ENCODE data around the gene PCDHGA12.
"Not testable (repeated sequence)": the region's sequence is repeated elsewhere in the genome, so short reads cannot be mapped to it uniquely, and the experiment has no call there.

The PCDHGA12 gene

DNA sequence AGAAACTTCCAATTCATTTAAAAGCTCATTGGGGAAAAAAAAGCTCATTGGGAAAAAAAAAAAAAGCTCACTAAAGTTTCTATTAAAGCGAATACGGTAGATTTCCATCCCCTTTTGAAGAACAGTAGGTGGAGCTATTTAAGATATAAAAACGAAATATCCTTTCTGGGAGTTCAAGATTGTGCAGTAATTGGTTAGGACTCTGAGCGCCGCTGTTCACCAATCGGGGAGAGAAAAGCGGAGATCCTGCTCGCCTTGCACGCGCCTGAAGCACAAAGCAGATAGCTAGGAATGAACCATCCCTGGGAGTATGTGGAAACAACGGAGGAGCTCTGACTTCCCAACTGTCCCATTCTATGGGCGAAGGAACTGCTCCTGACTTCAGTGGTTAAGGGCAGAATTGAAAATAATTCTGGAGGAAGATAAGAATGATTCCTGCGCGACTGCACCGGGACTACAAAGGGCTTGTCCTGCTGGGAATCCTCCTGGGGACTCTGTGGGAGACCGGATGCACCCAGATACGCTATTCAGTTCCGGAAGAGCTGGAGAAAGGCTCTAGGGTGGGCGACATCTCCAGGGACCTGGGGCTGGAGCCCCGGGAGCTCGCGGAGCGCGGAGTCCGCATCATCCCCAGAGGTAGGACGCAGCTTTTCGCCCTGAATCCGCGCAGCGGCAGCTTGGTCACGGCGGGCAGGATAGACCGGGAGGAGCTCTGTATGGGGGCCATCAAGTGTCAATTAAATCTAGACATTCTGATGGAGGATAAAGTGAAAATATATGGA lies at the start of gene PCDHGA12:
TSS of gene PCDHGA12 (plus strand) at position 176 of the 782 bp plus-strand sequence. CDS start at position 429, 253 bp downstream.
- no peak within 1 kb of the TSS for H3K4me3 ChIP-seq (ENCODE audit: low read depth, low read length)

DNA sequence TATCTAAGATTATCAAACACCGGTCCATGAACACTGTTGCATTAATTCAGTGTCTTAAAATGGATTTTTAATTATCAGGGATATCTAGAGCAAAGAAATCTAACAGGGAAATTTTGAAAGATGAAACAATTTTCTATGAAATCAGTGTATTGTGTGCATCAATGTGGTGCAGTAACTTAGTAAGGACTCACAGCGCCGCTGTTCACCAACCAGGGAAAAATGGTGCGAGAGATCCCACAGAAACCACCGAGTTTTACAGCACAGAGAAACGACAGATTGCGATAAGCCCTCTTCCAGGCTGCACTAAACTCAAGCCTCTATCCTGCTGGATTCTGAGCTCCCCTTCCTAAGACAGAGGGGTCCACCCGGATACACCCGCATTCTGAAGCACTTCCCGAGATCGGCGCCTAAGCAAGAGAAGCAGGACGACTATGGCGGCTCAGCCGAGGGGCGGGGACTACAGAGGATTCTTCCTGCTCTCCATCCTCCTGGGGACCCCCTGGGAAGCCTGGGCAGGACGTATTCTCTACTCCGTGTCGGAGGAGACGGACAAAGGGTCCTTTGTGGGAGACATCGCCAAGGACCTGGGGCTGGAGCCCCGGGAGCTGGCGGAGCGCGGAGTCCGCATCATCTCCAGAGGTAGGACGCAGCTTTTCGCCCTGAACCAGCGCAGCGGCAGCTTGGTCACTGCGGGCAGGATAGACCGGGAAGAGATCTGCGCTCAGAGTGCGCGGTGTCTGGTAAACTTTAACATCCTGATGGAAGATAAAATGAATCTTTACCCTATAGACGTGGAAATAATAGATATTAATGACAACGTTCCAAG lies 47.6 kb upstream of the PCDHGA12 start, which contains the start of gene PCDHGA7:
TSS of gene PCDHGA7 (plus strand) at position 274 of the 826 bp plus-strand sequence. CDS start at position 432, 158 bp downstream.
- no peak within 1 kb of the TSS for H3K4me3 ChIP-seq (ENCODE audit: low read depth, low read length)

DNA sequence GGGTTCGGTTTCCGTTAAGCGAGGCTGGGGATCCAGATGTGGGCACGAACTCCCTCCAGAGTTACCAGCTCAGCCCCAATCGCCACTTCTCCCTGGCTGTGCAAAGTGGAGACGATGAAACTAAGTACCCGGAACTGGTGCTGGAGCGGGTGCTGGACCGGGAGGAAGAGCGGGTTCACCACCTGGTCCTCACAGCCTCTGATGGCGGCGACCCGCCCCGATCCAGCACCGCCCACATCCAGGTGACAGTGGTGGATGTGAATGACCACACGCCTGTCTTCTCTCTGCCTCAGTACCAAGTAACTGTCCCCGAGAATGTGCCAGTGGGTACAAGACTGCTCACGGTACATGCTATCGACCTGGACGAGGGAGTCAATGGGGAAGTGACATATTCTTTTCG lies 47.0 kb upstream of the PCDHGA12 start:
- no peak overlapping the region for H3K4me3 ChIP-seq (ENCODE audit: low read depth, low read length)

DNA sequence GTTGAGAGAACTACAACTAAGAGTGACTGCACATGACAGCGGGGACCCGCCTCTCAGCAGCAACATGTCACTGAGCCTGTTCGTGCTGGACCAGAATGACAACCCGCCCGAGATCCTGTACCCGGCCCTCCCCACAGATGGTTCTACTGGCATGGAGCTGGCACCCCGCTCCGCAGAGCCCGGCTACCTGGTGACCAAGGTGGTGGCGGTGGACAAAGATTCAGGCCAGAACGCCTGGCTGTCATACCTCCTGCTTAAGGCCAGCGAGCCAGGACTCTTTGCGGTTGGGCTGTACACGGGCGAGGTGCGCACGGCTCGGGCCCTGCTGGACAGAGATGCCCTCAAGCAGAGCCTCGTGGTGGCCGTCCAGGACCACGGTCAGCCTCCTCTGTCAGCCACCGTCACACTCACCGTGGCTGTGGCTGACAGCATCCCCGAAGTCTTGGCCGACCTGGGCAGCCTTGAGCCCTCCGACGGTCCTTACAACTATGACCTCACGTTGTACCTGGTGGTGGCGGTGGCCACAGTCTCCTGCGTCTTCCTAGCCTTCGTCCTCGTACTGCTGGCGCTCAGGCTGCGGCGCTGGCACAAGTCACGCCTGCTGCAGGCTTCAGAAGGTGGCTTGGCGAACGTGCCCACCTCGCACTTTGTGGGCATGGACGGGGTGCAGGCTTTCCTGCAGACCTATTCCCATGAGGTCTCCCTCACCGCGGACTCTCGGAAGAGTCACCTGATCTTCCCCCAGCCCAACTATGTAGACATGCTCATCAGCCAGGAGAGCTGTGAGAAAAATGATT lies 45.6 kb upstream of the PCDHGA12 start:
- no peak overlapping the region for H3K4me3 ChIP-seq (ENCODE audit: low read depth, low read length)

DNA sequence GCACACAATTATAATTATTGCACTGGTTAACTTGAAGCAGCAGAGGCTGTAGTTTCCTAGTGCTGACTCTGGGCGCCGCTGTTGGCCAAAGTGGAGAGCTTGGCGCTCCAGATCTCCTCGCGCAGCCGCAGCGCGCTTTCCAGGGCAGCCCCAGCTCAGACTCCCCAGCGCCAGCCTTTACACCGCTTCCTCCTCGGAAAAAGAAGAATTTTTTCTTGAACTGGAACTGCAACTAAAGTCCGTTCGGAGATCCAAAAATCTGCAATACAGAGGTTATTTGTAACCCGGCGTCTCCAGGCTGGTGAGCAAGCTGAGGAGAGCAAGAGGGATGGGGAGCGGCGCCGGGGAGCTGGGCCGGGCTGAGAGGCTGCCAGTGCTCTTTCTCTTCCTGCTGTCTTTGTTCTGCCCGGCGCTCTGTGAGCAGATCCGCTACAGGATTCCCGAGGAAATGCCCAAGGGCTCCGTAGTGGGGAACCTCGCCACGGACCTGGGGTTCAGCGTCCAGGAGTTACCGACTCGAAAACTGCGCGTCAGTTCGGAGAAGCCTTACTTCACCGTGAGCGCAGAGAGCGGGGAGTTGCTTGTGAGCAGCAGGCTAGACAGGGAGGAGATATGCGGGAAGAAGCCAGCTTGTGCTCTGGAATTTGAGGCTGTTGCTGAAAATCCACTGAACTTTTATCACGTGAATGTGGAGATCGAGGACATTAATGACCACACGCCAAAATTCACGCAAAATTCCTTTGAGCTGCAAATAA lies 42.6 kb upstream of the PCDHGA12 start, which contains the start of gene PCDHGB4:
TSS of gene PCDHGB4 (plus strand) at position 142 of the 755 bp plus-strand sequence. CDS start at position 329, 187 bp downstream.
- peak within 1 kb of the TSS; percentile 25 for H3K4me3 ChIP-seq (ENCODE audit: low read depth, low read length)

DNA sequence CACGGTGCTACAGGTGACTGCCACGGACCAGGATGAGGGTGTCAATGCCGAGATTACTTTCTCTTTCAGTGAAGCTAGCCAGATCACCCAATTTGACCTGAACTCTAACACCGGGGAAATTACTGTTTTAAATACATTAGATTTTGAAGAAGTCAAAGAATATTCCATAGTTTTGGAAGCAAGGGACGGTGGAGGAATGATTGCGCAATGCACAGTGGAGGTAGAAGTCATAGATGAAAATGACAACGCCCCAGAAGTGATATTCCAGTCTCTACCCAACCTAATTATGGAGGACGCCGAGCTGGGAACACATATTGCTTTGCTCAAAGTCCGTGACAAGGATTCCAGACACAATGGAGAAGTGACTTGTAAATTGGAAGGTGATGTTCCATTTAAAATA lies 41.6 kb upstream of the PCDHGA12 start:
- H3K4me3 ChIP-seq (ENCODE audit: low read depth, low read length): no peak overlapping the region

DNA sequence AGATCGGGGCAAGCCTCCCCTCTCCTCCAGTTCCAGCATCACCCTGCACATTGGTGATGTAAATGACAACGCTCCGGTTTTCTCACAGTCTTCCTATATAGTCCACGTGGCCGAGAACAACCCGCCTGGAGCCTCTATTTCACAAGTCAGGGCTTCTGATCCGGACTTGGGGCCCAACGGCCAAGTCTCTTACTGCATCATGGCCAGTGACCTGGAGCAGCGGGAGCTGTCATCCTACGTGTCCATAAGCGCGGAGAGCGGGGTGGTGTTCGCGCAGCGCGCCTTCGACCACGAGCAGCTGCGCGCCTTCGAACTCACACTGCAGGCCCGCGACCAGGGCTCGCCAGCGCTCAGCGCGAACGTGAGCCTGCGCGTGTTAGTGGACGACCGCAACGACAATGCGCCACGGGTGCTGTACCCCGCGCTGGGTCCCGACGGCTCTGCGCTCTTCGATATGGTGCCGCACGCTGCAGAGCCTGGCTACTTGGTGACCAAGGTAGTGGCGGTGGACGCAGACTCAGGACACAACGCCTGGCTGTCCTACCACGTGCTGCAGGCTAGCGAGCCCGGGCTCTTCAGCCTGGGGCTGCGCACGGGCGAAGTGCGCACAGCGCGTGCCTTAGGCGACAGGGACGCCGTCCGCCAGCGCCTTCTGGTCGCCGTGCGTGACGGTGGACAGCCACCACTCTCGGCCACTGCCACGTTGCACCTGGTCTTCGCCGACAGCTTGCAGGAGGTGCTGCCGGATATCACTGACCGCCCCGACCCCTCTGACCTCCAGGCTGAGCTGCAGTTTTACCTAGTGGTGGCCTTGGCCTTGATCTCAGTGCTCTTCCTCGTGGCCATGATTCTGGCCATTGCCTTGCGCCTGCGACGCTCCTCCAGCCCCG lies 40.9 kb upstream of the PCDHGA12 start:
- H3K4me3 ChIP-seq (ENCODE audit: low read depth, low read length): no peak overlapping the region

DNA sequence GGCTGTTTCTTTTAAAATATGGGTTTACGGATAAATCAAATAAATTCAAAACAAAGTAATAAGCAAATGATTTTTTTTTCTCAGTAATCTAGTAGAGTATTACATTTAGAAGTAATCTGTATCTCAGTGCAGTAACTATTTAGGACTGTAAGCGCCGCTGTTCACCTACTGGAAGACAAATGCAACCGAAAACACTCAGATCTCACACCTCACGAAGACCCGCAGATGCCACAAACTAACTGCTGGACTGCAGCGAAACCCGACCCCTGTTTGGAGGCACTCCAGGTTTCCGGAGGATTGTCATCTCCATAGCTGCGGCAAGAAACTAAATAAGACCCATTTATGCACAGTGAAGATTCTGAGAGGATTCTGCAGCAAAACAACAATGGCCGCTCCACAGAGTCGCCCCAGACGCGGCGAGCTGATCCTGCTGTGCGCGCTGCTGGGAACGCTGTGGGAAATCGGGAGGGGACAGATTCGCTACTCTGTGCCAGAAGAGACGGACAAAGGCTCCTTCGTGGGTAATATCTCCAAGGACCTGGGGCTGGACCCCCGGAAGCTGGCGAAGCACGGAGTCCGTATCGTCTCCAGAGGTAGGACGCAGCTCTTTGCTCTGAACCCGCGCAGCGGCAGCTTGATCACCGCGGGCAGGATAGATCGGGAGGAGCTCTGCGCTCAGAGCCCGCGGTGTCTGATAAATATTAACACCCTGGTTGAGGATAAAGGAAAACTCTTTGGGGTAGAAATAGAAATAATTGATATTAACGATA lies 37.7 kb upstream of the PCDHGA12 start, which contains the start of gene PCDHGA8:
TSS of gene PCDHGA8 (plus strand) at position 205 of the 770 bp plus-strand sequence. CDS start at position 386, 181 bp downstream.
- H3K4me3 ChIP-seq (ENCODE audit: low read depth, low read length): no peak within 1 kb of the TSS

DNA sequence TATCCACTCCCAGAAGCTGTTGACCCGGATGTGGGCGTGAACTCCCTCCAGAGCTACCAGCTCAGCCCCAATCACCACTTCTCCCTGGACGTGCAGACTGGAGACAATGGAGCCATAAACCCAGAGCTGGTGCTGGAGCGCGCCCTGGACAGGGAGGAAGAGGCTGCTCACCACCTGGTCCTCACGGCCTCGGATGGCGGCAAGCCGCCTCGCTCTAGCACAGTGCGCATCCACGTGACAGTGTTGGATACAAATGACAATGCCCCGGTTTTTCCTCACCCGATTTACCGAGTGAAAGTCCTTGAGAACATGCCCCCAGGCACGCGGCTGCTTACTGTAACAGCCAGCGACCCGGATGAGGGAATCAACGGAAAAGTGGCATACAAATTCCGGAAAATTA lies 37.0 kb upstream of the PCDHGA12 start:
- H3K4me3 ChIP-seq (ENCODE audit: low read depth, low read length): no peak overlapping the region

DNA sequence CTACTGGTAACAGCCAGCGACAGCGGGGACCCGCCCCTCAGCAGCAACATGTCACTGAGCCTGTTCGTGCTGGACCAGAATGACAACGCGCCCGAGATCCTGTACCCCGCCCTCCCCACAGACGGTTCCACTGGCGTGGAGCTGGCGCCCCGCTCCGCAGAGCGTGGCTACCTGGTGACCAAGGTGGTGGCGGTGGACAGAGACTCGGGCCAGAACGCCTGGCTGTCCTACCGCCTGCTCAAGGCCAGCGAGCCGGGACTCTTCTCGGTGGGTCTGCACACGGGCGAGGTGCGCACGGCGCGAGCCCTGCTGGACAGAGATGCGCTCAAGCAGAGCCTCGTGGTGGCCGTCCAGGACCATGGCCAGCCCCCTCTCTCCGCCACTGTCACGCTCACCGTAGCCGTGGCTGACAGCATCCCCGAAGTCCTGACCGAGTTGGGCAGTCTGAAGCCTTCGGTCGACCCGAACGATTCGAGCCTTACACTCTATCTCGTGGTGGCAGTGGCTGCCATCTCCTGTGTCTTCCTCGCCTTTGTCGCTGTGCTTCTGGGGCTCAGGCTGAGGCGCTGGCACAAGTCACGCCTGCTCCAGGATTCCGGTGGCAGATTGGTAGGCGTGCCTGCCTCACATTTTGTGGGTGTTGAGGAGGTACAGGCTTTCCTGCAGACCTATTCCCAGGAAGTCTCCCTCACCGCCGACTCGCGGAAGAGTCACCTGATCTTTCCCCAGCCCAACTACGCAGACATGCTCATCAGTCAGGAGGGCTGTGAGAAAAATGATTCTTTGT lies 35.7 kb upstream of the PCDHGA12 start:
- not testable (repeated sequence) for H3K4me3 ChIP-seq (ENCODE audit: low read depth, low read length)

DNA sequence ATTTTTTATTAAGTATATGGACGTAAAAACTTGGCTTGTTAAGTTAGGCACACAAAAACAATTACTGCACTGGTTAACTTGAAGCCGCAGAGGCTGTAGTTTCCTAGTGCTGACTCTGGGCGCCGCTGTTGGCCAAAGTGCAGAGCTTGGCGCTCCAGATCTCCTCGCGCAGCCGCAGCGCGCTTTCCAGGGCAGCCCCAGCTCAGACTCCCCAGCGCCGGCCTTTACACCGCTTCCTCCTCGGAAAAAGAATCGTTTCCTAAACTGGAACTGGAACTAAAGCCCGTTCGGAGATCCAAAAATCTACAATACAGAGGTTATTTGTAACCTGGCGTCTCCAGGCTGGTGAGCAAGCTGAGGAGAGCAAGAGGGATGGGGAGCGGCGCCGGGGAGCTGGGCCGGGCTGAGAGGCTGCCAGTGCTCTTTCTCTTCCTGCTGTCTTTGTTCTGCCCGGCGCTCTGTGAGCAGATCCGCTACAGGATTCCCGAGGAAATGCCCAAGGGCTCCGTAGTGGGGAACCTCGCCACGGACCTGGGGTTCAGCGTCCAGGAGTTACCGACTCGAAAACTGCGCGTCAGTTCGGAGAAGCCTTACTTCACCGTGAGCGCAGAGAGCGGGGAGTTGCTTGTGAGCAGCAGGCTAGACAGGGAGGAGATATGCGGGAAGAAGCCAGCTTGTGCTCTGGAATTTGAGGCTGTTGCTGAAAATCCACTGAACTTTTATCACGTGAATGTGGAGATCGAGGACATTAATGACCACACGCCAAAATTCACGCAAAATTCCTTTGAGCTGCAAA lies 32.4 kb upstream of the PCDHGA12 start, which contains the start of gene PCDHGB5:
TSS of gene PCDHGB5 (plus strand) at position 192 of the 796 bp plus-strand sequence. CDS start at position 373, 181 bp downstream.
- not testable (repeated sequence) for H3K4me3 ChIP-seq (ENCODE audit: low read depth, low read length)

DNA sequence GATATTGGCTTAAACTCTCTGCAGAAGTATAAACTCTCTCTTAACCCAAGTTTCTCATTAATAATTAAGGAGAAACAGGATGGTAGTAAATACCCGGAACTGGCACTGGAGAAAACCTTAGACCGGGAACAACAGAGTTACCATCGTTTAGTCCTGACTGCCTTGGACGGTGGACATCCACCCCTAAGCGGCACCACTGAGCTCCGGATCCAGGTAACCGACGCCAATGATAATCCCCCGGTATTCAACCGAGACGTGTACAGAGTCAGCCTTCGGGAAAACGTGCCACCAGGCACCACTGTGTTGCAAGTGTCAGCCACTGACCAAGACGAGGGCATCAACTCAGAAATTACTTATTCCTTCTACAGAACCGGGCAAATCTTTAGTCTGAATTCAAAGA lies 31.7 kb upstream of the PCDHGA12 start:
- H3K4me3 ChIP-seq (ENCODE audit: low read depth, low read length): no peak overlapping the region

DNA sequence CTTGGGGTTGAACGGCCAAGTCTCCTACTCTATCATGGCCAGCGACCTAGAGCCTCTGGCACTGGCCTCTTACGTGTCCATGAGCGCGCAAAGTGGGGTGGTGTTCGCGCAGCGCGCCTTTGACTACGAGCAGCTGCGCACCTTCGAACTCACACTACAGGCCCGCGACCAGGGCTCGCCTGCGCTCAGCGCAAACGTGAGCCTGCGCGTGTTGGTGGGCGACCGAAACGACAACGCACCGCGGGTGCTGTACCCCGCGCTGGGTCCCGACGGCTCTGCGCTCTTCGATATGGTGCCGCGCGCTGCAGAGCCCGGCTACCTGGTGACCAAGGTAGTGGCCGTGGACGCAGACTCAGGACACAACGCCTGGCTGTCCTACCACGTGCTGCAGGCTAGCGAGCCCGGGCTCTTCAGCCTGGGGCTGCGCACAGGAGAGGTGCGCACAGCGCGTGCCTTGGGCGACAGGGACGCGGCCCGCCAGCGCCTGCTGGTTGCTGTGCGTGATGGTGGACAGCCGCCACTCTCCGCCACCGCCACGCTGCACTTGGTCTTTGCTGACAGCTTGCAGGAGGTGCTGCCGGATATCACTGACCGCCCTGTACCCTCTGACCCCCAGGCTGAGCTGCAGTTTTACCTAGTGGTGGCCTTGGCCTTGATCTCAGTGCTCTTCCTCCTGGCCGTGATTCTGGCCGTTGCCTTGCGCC lies 30.6 kb upstream of the PCDHGA12 start:
- H3K4me3 ChIP-seq (ENCODE audit: low read depth, low read length): no peak overlapping the region

DNA sequence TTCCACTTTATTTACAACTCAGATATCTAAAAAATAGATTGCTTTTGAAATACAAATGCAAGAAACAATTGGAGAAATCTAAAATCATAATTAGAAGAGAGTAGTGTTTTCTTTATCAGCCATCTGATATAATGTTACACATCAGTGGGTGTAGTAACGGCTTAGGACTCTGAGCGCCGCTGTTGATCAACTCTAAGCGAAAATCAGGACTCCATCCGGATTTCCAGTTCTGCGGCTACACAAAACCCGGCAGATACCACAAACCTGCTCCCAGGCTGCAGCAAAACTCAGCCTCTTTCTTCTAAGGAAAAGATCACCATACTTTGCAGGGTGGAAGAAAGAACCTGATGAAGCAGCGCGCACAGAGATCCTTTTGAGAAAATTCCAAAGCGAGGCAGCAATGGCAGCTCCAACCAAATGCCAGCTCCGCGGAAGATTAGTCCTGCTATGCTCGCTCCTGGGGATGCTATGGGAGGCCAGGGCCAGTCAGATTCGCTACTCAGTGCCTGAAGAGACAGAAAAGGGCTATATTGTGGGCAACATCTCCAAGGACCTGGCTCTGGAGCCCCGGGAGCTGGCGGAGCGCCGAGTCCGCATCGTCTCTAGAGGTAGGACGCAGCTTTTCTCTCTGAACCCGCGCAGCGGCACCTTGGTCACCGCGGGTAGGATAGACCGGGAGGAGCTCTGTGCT lies 27.6 kb upstream of the PCDHGA12 start, which contains the start of gene PCDHGA9:
TSS of gene PCDHGA9 (plus strand) at position 226 of the 691 bp plus-strand sequence. CDS start at position 401, 175 bp downstream.
- H3K4me3 ChIP-seq (ENCODE audit: low read depth, low read length): no peak within 1 kb of the TSS

DNA sequence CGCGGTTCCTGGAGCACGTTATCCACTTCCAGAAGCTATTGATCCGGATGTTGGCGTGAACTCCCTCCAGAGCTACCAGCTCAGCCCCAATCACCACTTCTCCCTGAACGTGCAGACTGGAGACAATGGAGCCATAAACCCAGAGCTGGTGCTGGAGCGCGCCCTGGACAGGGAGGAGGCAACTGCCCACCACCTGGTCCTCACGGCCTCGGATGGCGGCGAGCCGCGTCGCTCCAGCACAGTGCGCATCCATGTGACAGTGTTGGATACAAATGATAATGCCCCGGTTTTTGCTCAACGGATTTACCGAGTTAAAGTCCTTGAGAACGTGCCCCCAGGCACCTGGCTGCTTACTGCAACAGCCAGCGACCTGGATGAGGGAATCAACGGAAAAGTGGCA lies 26.9 kb upstream of the PCDHGA12 start:
- H3K4me3 ChIP-seq (ENCODE audit: low read depth, low read length): no peak overlapping the region

Data from iPS-11a (cell line).